ENCODE data around the gene HTT-AS.
"Not testable (repeated sequence)": the region's sequence is repeated elsewhere in the genome, so short reads cannot be mapped to it uniquely, and the experiment has no call there.

HTT-AS gene

DNA sequence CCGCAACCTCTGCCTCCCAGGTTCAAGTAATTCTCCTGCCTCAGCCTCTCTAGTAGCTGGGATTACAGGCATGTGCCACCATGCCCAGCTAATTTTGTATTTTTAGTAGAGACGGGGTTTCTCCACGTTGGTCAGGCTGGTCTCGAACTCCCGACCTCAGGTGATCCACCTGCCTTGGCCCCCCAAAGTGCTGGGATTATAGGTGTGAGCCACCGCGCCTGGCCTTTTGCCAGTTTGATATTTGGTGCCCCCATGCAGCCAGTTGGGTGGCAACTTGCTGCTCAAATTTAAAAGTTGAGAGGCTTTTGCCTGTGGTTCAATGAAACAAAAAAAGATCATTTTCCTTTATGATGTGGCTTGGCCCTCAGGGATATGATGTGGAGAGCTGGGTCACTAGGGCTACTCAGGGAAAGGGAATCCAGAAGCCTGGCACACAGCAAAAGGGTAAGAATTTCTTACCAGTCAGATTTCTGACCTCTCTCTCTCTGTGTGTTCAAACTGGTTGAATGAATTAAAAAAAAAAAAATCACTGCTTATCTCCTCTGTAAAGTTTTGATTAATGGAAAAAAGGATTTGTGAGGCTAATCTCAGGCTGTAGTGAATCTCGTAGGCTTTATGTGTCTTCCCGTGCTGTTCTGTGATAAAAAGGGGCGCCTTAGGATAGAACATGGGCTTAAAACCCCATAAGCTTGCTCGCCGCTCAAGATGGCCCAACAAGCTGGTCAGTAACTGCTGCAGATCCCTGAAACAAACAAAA lies 23.0 kb downstream of the HTT-AS start:
- DNase-seq: not testable (repeated sequence)

DNA sequence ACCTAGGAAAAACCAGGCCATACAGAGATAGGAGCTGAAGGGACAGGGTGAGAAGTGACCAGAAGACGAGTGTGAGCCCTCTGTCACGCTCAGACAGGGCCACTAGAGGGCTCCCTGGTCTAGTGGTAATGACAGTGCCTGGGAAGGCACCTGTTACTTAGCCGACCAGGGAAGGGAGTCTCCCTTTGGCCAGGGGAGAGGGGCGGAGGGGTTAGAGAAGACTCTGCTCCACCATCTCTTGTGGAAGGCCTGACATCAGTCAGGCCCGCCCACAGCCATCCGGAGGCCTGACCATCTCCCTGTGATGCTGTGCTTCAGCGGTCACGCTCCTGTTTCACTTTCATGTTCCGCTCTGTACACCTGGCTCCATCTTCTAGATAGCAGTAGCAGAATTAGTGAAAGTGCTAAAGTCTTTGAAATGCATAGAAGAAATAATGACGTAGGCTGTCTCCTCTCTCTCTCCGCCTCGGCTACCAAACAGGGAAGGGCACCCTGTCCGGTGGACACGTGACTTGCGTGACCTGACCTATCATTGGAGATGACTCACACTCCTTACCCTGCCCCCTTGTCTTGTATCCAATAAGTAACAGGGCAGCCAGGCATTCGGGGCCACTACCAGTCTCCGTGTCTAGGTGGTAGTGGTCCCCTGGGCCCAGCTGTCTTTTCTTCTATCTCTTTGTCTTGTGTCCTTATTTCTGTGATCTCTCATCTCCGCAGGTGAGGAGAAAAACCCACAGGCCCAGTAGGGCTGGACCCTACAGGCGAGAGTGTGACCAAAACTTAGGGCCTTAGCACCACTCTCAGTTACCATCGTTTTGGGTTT lies 26.7 kb downstream of the HTT-AS start:
- DNase-seq: peak; percentile 52

DNA sequence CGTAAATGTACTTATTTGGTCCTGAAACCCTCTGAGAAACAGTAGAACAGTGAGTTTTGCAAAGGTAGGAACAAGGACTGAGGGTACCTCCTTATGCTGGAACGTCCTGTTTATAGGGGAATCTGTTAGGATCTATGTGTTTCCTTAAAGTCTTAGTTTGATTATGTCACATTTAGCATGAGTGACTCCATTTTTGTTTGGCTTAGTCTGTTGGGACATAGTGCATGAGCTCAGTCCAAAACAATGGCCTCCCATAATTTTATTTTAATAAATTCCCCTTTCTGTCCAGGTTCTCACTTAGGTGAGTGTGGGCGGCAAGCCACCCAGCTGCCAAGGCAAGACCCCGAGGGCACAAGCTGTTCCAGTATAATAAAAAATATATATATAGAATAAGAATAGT lies 27.7 kb downstream of the HTT-AS start:
- no peak for DNase-seq

DNA sequence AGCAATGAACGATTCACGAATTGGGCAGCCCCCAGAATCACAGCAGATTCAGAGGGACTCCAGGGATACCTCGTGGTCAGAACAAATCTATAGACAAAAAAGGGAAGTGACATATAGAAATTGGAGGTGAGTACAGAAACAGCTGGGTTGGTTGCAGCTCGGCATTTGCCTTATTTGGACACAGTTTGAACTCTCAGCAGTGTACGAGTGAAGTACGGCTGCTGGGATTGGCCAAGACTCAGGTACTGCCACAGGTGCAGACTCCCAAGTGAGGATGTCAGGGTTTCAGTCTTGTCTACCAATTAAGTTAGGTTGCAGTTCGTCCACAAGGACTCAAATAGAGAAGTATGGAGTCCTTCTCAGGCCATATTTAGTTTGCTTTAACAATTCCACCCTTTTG lies 28.2 kb downstream of the HTT-AS start:
- DNase-seq: no peak

DNA sequence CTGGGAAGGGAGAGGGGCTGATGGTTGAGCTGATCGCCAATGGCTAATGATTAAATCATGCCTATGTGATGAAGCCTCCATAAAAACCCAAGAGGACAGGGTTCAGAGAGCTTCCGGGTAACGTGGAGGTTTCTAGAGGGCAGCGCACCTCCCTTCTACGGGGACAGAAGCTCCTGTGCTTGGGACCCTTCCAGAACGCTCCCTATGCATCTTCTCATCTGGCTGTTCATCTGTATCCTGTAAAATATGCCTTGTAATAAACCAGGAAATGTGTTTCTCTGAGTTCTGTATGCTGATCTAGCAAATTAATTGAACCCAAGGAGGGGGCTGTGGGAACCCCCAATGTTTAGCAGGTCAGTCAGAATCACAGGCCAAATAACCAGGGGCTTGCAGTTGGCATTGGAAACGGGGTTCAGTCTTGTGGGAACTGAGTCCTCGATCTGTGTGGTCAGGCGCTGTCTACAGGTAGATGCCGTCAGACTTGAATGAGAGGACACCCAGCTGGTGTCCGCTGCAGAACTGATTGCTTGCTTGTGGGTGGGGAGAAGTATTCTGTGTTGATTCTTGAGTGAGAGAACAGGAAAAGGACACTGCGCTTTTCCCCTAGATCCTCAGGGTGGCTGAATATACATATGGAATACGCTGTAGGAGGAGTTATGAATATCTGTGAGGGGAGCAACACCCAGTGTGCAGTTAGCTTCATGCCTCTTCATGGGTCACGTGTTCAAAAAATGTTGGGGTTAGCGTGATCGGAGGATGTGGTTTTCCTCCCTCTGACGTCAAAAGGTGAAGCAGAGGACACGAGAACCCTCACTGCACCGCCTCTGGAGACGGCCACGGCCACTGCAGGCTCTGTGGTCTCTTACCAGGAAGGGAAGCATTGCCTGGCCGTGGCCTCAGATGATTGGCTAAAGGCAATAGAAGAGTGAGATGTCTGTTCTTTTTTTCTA lies 29.2 kb downstream of the HTT-AS start:
- peak; percentile 26 for DNase-seq

DNA sequence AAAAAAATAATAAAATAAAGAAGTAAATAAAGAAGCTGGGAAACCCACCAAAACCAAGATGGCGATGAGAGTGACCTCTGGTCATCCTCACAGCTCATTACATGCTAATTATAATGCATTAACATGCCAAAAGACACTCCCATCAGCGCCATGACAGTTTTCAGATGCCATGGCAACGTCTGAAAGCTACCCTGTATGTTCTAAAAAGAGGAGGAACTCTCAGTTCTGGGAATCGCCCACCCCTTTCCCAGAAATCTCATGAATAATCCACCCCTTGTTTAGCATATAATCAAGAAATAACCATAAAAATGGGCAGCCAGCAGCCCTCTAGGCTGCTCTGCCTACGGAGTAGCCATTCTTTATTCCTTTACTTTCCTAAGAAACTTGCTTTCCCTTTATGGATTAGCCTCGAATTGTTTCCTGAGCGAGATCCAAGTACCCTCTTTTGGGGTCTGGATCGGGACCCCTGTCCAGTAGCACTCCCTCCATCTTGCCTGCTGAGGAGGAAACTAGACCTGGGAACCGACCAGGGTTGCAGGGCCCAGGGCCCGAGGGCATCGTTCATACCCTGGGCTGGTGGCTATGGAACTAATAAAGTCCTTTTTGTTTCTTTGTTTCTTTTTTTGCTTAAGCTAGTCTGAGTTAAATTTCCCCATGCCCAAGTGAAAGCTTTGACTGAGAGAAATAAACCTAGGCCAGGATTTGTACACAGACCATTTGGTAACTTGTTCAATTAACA lies 30.9 kb downstream of the HTT-AS start:
- no peak for DNase-seq

DNA sequence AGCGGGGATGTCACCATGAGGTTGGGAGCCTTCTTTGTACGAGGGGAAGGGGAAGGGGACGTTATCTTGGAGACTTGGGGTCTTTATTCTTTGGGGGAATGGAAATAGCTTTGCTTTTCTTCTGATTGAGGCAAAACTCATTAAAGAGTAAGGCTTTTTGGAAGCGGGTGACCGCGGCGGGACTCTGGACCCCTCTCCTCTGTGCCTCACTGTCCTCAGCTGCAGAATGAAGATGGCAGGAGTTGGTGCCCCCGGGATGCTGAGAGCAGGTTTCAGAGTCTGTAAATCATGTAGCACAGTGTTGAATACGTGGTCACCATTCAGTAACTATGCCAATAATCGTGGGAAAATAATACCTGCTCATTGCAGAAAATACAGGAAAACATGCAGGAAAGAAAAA lies 32.1 kb downstream of the HTT-AS start:
- no peak for DNase-seq

DNA sequence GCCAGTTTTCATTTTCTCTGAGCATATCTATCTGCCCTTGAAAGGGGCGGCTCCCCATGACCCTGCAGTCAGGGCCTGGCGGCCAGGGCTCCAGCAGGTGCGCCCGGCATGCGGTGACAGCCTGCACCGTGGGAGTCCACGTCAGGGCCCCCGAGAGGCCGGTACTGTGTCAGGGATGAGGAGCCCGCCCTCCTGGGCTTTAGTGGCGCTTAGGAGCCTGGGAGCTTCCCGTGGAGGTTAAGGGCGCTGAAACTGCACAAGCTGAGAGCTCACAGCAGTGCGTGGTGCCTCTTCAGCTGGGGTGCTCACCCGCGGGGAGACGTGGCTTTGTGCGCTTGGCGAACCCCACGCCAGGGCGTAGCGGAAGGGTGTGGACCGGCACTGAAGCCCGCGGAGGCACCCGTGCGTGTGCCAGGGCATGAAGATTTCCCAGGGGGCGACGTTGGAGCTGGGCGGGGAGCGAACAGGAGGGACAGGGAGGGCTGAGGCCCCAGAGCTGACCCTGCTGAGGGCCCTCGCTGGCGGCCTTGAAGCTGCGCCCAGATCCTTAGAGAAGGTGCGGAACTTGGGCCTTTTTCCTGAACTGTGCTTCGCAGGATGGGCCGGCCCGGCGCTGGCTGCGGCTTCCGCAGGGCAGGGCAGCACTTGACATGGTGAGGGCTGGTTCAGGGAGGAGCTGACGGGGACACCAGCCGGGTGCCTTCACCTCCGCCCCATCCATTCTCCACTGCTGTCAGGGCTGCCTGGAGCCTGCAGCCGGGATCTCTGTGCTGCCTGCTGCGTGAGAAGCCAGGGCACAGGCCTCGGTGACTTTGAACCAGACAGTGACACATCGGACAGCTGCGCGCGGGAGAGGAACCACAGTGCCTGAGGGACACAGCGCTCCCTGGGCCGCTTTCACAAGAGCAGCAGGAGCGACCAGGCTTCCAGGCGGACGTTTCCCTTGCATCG lies 32.9 kb downstream of the HTT-AS start:
- peak; percentile 28 for DNase-seq

DNA sequence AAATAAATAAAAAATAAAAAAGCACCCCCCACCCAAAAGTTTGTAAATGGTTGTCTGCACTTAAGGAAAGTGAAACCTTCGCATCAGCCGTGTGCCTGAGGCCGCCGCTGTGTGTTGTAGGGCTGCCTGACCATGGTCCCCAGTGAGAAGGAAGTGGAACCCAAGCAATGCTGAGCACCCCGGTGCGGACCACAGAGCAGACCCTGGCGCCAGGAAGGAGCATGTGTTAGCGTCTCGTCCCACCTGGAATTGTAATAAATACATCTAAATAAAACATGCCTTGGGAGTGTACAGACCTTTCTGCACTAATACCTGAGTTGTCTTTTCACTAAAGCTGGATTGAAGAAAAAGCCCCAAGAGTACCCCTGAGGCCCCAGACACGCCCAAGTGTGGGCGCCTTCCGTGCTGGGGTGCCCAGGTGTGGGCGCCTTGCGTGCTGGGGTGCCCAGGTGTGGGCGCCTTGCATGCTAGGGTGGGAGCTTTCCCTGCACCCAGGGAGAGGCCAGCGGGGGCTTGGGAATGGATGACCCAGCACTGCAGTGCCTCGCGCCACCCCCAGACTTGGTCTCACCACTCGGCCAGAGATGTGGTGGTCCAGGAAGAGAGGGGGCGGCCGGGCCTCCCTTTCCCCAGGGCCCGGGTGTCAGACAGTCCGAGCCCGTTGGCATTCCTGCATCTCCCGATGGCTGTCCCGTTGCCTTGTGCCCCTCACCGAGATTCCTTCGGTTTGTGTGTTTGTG lies 33.7 kb downstream of the HTT-AS start:
- DNase-seq: no peak

DNA sequence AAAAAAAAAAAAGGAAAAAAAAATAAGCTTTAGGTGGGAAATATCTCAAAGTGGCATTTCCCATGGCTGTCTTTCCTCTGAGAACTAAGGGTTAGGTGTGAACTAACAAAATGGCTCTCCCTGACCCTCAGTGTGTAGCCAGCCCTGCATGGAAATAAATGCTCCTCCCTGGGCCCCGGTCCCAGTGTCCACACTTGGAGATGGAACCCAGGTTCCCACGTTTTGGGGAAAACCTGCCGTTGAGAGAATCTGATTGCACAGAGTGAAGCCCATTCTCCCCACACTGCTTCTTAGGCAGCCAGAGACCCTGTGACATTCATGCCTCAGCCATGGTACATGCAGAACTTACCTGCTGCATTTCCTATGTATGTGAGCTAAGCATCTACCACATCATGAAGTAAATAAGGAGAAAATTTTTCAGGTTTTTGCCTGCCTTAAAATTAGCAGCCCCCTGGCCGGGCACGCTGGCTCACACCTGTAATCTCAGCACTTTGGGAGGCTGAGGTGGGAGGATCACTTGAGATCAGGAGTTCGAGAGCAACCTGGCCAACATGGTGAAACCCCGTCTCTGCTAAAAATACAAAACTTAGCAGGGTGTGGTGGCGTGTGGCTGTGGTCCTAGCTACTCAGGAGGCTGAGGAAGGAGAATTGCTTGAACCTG lies 34.5 kb downstream of the HTT-AS start:
- no peak for DNase-seq

DNA sequence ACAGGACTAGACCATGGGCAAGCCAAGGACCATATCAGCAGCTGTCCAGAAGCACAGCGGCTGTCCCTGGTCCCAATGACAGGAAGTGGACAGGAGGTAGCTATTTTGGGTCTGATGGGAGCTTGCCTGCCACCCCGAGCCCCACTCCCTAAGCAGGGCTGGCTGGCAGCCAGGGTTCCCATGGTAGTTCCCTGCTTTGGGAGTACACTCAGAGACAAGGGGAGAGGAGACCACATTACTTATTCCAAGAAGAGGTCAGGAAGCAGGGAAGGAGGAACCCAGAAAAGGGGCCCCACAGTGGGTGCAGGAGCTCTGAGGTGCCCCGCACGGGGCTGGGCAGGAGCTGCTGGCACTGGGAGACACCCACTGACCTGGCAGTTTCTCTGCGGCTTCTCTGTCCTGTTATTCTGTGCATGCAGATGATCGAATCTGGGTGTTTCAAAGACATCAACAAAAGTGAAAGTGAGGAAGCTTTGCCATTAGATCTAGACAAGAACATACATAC lies 36.3 kb downstream of the HTT-AS start:
- no peak for DNase-seq

DNA sequence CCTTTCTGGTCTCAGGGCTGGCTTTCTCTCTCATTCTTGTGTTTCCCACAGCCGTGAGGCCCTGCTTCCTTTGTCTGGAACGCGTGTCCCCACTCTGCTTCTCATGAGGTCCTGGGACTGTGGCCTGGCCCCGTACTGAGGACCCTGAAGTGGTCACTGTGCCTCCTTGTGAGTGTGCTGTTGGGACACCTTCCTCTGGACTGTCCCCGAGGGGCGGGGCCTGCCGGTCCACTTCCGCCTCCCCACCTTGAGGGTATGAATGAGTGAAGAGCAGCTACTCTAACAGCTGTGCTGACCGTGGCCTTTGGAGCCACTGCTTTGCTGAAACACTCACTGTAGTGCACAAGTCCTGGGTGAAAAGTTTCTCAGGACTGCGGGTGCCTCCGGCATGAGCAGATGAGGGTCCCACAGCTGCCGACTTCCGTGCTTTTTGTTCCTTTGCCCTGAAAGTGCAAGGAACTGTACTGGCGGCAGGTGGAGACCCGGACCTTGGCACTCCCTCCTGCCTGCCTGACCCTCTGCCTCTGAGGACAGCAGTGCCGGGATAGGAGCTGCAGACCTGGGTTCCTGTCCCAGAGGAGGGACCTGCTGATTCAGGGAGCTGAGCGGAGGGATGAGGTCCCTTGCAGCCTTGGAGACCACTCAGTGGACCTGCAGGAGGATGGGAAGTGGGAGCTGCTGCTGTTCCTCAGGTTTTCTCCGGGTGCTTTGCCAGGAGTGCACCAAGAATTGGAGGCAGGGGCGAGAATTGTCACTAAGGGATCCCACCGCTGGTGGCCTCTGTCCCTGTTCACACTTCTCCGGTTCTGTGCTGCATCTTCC lies 38.0 kb downstream of the HTT-AS start:
- no peak for DNase-seq

DNA sequence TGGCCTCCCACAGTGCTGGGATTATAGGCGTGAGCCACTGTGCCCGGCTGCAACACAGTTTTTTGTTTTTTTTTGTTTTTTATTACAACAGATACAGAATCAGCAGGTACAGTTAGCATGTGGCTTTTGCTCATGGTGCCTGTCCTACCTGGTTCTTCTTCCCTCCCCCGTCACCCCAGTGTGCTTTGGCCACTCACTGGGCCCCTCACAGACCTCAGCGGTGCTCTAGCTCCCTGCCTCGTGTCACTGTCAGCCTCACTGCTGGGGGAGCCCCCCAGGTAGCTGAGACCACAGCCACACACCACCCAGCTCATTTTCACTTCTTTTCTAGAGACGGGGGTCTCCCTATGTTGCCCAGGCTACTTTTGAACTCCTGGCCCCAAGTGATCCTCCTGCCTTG lies 38.7 kb downstream of the HTT-AS start:
- DNase-seq: no peak

DNA sequence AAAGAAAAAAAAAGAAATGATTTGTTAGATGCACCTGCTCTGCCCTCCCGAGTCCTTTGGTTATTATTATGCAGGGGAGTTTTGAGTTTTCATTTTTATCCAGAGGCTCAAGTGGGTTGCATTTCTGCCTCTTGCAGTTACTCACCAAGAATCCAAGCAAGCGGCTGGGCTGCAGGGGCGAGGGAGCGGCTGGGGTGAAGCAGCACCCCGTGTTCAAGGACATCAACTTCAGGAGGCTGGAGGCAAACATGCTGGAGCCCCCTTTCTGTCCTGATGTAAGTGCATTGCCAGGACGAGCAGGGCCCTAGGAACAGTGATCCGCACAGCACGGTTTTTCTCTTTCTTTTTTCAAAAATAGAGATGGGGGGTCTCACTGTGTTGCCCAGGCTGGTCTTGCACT lies 39.1 kb downstream of the HTT-AS start:
- no peak for DNase-seq

DNA sequence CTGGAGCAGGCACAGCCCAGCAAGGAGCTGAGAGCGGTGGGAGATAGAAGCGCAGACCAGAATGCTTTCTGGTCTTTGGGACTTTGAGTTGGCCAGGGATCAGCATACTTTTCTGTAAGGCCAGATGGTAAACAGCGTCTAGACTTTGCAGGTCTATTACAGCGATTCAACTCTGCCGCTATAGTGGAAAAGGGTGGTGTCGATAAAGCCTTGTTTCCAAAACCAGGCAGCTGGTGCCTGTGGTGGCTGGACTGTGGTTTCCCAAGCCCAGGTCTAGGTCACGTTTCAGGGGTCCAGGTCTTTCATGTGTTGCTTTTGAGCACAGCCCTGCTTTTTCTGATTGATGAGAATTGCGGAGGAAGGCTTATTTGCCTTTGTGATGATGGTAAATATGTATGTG lies 40.1 kb downstream of the HTT-AS start:
- no peak for DNase-seq

DNA sequence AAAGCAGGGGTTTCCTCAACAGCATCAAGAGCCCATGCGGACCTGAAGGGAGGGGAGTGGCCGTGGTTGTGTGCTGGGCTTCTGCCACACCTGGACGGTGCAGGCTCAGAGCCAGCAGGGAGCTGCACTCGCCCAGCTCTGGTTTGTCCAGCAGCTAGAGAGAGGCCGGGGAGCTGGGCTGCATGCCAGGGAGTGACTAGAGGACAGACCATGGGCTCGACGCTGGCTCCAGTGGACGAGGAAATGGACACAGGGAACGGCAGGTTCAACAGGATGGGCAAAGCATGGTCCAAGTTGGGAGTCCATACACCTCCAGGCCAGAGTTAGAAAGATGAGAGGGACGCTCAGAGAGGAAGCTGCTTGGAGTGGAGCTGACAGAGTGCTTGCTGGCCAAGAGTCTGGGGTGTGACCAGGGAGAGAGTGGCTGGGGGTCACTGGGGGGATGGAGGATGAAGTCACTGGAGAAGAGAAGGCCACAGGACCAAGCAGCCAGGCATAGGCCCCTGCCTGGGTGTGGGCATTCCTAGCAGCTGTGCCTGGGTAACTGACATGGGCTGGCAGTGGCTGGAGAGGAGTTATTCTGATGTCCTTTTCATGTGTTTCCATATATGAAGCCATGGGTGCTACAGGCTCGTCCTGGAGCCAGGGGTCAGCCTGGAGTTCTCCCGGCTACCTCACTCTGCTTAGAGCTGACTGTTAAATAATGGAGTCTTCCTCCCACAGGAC lies 42.8 kb downstream of the HTT-AS start:
- DNase-seq: no peak

DNA sequence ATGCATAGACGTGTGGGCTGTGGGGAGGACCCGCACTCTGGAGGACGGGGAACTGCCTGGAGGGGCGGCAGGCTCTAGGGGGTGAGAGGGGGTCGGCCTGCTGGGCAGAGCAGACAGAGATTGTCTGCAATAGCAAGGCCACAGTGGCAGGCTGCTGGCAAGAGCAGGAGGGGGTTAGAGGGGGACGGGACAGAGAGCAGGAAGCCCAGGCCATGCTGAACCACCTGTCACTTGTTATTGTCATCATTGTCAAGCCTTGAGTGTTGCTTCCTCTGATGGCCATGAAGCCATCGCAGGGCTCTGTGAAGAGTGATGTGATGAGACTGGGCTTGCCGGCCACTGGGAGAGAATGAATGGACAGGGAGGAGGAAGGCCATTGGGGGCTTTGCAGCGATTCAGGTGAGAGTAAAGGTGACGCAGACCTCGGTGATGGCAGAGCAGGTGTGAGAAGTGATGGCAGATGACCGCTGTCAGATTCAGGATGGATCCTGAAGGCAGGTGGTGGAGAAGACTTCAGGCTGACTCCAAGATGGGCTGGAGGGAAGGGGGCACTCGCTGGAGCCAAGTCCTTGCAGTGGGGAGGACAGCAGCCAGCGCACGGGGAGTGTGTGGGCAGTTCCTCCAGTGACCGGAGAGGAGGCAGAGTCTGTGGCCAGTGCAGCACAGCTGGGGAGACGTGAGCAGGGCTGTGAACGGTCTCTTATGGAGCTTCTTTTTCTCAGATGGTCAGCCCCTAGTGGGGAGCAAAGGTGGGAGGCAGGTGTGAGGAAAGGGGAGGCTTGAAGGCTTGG lies 43.6 kb downstream of the HTT-AS start:
- DNase-seq: no peak

Measured in stimulated activated CD4-positive, alpha-beta T cell treated with anti-CD3 and anti-CD28 coated beads, Interleukin-12 subunit alpha, Interleukin-12 subunit beta, amount 100 ng/mL, for 4 hours (primary cell).